HK-2 (cell line): ENCODE measurements around the gene MYNN.

Experiments used
- DNase-seq: peaks from one replicate; pipeline ENCODE4 v3.0.0-alpha.2; 2018; ENCODE audit not compliant: unreplicated experiment

The MYNN gene

DNA sequence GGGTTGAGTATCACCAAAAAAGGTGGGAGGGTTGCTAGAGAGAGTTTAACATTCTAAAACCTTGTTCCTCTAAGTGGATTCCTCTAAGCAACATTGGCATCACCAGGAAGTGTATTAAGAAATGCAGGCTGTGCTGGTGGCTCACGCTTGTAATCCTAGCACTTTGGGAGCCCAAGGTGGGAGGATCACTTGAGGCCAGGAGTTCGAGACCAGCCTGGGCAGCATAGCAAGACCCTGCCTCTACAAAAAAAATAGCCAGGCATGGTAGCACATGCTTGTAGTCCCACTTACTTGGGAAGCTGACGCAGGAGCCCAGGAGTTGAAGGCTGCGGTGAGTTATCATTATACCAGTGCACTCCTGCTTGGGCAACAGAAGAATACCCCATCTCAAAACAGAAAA lies 4.6 kb downstream of the MYNN start:
- DNase-seq: no peak

DNA sequence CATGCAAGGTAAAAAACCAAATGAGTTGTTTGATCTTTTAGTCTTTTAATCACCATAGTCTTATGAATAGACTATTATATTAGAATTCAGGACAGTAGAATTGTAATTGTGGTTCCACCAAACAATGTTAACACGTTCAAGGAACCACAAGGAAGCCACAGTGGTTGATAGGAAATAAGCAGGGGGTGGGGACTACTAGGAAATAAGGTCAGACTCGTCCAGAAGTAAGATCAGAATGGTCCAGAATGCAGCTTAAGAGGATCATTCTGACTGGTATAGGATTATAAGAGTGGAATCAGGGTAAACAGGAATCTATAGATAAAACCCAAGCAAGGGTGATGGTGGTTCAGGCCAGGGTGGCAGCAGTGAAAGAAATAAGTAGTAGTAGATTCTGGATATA lies 7.5 kb downstream of the MYNN start:
- DNase-seq: no peak

DNA sequence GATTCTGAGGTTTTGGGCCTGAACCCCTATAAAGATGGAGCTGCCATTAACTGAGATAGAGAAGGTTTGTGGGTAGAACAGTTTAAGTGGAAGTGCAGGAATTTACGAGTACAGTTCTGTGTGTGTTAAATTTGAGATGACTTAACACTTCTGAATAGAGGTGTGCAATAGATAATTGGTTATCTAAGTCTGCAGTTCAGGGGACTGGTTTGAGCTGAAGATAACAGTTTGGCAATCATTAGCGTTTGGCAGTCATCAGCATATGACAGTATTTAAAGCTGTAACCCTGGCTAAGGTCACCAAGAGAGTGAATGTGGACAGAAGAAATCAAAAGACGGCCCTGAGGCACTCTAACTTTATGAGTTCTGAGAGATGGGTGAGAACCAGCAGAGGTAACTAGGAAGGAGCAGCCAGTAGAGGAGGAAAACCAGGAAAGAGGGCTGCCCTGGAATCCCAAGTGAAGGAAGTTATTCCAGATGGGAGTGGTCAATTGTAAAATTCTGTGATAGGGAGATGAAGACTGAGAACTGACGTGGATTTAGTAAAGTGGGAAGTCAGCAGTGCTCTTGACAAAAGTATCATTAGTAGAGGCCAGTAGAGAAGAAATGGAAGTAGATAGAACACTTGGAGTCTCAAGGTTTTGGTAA lies 8.1 kb downstream of the MYNN start:
- DNase-seq: no peak

DNA sequence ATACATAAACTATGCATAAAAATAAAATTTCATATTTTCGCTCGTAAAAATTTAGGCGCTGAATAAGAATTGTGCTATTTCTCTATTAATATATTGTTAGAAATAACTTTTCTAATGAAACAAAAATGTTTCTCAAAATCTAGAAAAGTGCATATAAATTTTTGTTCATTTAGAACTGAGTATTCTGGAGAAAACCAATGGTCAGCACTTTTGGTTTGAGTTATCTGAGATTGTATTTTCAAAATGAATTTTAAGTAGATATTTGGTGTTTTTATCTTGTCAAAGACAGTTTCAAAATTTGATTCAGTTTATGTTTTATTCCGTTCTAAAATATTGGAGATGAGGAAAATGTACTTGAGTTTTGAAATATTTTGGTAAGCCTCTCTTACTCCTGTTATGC lies 13.9 kb downstream of the MYNN start:
- DNase-seq: no peak

DNA sequence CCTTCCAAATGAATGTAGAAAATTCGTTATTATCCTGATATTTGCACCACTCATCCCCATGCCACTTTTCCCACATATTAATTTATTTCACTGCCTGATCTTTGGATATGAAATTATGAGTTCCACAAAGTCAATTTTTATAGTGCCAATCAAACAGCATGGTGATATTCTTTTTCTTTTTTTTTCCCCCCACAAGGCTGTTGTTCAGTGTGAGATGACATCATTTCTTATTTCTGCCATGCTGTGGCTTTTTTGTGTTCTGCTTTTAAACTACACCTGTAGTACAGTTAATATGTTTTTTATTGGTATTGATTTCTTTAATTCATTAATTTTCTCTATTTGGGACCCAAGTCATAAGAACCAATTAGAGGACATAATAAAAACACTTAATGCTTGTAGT lies 14.6 kb downstream of the MYNN start:
- DNase-seq: no peak

DNA sequence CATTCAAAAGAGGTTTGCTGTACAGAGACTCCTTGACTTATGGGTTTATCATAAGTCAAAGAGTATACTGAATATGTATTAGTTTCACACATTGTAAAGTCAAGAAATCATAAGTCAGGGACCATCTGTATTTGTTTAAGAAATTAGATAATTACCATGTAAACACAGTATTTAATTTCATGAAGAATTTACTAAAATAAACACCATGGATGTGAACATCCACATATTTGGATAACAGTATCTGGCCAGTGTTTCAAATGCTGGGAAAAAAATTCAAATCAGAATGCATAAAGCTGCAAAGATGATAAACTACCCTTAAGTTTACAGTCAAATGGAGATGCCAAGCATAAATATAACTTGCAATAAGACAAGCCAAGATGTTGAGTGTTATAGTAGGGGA lies 17.0 kb downstream of the MYNN start:
- no peak for DNase-seq

DNA sequence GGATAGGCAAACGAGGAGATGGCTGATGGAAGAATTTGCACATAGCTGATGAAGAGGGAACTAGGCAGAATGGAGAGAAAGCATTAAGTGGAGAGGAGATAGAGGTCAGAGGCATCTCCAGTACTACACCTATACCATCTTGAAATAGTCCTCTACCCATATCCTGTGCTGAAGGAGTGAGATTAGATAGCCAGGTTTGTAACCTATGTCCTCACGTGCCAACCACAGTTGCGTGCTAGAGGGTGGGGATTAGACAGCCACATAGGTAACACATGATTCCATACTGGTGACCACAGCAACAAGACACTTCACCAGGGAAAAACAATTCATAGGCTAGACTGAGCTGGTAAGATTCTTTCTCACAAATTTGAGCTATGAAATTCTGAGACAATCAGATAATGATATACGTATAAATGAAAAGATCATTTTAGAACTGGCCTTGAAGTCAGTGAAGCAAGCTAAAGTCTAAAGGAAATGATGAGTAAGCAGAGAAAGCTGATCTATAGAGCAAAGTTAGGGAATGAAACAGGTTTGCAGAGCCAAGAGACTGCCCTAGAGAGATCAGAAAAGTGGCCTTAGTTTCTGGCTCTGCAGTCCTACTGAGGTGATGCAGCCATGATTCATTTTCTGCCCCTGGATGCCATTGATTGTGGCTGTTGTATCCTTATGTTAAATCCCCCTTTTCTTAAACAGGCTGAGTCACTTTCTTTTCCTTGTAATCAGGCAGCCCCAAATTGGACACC lies 17.7 kb downstream of the MYNN start:
- no peak for DNase-seq

DNA sequence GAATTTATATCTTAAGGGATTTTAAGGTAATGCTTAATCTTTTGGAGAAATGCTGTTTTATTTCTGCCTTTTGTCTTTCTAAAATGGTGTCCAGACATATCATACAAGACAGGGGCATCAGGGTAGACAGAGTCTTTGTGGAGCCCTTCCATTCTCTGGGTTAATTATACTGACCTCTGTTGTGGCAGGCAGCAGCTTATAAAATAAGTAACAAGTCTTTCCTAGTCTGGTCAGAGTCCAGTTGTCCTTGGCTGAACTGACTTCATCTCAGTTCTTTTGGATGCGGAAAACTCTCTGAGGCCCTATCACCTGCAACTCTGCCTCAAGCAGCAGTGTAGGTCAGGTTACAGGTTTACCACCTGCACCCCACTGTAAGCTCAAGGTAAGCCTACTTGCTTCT lies 19.2 kb downstream of the MYNN start:
- no peak for DNase-seq

DNA sequence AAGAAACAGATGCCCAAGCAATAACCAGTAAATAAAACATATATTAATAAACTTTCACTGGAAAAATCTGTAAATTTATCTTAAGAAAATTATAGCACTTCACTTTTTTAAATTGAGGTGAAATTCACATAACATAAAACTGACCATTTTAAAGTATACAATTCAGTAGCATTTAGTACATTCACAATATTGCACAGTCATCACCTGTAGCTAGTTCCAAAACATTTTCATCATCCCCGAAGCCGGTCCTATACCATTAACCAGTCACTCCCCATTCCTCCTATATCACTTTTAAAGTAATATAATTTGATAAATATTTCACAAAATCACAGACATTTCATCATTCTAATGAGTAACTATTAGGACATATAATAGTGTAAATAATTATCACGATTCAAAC lies 31.5 kb downstream of the MYNN start:
- no peak for DNase-seq

DNA sequence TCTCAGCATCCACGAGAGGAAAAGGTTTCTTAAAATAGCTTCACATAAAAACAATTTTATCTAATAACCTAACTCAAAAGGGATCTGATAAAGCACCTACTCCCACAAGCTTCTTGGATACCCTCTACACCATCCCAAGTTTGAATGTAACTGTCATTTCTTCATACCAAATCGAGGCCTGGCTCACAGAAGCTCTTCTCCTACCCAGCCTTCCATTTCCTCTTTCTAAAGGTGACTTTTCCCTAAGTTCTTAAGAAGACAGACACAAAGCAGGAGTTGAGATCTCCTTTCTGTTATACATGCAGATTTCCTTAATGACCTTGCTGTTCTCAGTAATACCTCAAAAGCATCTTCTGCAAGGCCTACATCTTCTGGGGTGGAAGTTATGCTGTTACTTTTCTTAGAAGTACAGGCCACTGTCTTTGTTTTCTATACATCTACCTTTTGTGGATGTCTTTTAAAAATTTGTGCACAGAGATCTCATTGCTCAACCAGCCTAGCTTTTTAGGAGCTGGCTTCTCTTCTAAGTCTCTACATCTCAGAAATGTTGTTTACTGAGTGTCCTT lies 36.1 kb downstream of the MYNN start:
- no peak for DNase-seq

DNA sequence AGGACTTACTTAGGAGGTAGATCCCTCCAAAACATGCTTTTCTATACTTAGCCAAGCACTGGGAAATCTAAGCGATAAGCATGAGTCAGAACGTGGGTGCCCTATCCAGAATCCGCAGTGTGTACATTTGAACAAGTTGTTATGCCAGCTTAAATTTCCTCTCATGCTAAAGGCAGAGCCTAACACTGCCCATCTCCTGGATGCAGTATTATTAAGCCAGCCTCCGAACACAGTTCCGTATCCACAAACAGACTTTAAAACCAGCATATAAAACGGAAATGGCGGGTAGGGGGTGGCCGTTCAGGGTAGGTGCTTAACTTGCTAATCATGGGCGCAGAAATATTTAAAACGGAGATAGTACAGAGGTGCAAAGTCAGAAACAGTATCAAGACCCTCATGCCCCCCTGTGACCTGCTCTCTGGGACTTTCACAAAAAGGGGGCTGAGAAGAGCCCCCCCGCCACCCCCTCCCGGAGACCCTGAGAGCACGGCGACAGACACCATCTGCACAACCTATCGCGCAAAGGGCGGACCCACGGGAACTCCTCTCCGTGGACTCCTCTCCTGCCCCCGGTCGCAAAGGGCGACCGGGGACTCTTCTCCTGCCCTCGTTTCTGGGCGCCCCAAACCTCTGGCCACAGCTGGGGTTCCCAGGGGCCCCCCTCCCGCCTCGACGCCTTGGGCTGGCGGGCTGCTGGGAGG lies 38.6 kb downstream of the MYNN start:
- peak; percentile 24 for DNase-seq

DNA sequence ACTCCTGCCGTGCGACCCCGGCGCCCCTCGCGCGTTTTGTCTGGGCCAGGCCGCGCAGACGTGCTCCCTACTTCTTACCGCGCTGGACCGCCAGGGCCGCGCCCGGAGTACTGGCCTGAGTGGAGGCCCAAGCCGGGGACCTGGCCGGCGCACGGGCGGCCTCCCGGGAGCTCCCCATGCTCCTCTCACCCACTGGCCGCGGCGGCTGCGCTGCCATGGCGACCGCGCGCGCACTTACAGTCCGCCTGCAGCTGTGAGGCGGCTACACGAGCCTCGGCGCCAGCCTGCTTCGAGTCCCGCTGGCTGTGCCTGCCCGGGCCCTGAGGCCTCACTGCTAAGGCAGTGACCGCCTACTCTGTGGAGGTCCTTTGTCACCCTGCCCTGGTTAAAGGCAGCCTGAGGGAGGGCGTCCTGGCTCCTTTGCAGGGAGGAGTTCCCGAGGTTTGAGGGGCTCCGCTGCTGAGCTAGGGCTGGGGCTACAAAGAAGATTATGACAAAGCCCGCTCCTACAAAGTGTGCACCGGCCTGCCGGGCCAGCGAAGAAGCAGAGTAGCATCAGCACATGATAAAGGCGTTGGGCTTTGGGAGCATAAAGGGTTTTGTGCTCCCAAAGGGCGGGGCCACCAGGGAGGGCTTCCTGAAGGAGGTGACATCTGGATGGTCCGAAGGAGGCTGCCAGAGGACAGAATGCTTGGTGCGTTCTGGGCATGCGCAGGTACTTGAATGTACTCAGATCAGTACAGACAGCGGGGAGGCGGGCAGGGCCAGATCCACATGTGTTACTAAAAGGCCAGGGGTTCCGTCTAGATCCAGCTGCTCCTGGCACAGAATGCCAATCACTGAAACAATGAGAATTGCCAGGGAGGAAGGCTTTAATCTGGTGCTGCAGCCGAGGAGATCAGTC lies 39.4 kb downstream of the MYNN start, which contains the start of the genes LRRC34 and LRRIQ4:
Gene LRRC34 (minus strand): TSS at position 573 of the 904 bp plus-strand sequence. CDS start 356 bp downstream, at position 217.
Gene LRRIQ4 (plus strand): TSS at position 539 of the 904 bp plus-strand sequence. CDS start 9,052 bp downstream, outside the sequence.
- DNase-seq: peak; percentile 66

DNA sequence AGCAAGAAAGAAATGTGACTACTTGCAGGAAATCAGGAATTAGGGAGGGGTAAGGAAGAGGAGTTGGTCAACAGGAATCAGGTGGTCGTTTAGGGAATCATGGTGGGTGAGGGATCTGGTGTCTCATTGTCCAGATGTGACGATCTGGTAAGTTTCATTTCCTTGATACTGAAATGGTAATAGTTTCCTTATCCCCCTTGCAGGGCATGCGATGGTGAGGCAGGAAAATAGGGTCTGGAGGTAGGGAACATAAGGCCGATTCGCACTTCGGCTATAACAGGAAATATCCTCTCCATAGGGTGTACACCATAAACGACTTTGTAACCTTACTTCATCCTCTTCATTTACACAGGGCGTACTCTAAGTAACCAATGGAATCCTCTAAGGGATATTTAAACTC lies 40.1 kb downstream of the MYNN start:
- no peak for DNase-seq

DNA sequence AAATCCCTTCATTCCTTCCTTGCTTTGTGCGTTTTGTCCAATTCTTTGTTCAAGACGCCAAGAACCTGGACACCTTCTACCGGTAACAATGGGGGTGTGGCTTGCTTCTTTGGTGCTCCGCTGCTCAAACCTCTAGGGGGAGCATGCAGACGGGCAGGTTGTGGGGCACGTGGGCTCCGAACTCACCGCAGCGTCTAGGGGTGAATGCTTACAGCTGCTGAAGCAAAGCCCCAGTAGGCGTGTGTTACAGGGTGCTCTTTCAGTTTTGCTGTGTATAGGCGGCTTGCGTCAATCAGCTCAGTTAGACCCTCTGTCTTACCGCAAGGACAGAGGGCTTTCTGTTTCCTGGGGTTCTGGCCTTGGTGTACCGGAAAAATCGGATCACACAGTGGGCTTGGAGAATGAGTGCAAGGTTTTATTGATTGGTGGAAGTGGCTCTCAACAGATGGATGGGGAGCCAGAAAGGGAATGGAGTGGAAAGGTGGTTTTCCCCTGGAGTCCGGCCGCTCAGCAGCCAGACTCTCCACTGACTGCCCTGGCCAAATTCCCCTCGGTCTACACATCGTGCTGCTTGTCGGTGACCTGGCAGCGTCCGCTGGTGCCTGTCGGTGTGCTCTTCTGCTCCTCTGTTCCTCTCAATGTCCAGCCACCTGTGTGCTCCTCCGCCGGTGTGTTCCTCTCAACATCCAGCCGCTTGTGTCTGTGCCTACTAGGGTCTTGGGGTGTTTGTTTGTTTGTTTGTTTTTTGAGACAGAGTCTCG lies 40.7 kb downstream of the MYNN start:
- no peak for DNase-seq

DNA sequence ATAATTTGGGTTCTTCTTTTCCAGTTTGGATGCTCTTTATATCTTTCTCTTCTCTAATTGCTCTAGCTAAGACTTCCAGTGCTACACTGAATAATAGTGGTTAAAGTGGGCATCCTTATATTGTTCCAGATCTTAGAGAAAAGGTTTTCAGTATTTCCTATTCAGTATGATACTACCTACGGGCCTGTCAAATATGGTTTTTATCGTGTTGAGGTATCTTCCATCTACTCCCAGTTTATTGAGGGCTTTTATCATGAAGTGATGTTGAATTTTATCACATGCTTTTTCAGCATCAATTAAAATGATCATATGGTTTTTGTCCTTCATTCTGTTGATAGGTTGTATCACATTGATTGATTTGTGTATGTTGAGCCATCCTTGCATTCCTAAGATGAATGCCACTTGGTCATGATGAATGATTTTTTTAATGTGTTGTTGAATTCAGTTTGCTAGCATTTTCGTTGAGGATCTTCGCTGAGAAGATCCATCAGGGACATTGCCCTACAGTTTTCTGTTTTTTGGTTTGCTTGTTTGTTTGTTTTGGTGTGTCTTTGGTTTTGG lies 42.5 kb downstream of the MYNN start:
- DNase-seq: no peak

DNA sequence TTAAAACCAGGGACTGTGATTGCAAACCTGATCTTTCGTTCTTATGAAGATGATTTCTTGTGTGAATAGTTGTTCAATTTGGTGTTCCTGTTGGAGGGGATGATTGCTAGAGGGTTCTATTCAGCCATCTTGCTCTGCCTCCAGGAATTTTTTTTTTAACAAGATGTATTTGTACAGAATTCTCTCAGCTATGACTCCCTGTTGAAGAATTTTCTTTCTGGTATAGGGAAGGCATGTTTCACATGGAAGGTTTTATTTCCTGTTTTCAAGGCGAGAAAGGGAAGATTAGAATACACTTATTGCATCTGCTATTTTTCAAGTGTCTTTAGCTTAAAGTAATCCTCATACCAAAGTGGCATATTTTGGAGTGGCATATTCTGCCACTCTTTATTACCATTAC lies 45.1 kb downstream of the MYNN start:
- no peak for DNase-seq

DNA sequence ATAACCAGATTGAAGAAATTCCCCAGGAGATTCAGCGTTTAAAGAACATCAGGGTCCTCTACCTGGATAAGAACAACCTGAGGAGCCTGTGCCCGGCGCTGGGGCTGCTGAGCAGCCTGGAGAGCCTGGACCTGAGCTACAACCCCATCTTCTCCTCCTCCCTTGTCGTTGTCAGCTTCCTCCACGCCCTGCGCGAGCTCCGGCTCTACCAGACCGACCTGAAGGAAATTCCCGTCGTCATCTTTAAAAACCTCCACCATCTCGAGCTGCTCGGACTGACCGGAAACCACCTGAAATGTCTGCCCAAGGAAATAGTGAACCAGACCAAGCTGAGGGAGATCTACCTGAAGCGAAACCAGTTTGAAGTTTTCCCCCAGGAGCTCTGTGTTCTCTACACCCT lies 48.9 kb downstream of the MYNN start:
- DNase-seq: no peak

DNA sequence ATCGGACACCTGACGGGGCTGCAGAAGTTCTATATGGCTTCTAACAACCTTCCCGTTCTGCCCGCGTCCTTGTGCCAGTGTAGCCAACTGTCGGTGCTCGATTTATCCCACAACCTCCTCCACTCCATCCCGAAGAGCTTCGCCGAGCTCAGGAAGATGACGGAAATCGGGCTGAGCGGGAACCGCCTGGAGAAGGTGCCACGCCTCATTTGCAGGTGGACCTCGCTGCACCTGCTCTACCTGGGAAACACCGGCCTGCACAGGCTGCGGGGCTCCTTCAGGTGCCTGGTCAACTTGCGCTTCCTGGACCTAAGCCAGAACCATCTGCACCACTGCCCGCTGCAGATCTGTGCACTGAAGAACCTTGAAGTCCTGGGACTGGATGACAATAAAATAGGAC lies 49.3 kb downstream of the MYNN start:
- DNase-seq: no peak

DNA sequence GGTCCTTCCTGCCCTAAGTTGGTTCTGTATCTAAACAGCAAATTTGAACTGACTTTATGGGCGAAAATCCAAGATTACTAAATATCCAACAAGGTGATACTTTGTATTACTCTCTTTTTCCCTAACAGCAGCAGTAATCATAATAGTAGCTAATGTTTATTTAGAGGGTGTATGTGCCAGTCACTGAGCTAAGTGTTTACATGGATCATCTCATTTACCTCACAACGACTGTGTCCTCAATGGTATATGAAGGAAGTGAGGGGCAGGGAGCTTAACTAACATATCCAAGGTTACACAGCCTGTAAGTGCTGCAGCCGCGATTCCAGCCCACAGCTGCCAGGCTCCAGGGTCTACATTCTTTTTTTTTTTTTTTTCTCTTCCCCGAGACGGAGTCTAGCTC lies 49.8 kb downstream of the MYNN start:
- no peak for DNase-seq

DNA sequence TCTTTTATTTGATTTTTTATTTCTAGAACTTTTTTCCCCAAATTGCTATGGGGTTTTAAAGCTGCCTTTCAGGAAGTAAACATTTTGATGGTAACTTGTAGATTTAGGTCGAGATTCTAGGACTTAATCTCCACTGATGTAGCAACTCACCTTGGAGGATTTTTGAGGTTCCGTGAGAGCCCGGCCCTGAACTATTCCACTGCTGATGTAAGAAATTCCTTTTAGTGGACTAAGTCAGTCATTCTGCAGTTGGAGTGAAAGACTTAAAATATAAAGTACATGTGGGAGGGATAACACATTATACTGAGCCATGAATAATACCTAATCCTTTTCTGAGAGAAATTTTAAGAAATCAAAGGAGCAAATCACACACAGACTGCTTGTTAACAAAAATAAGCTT lies 52.1 kb downstream of the MYNN start:
- no peak for DNase-seq
